K562 (cell line): Measurements from ENCODE around the gene GLB1L. TPM values are rescaled to one million over a fixed set of nuclear protein-coding genes. Genes with fewer than 3 reads are reported as not detected.

Source experiments
- ATAC-seq: fragments of 200-7000 bp; cut with Tn5 transposase; 3 replicates; pipeline ENCODE4 v1.9.1; 2020; ENCODE audit warnings: moderate library complexity
- BruUV-seq: library from RNA; stranded (reverse); fragments of 400-500 nt; replicated peaks from 2 replicates; lab custom pipeline; 2021; lab: Mats Ljungman, UMichigan
- CTCF ChIA-PET: fragments of 300-600 bp; formaldehyde crosslinking; extraction: SDS; loops from one replicate; lab custom pipeline; 2021; ENCODE audit warnings: low intra/inter-chr PET ratio; lab: Yijun Ruan, JAX
- POLR2A ChIA-PET: fragments of 300-600, 350-650 bp; sonication (Branson Sonifier 250); formaldehyde crosslinking; extraction: SDS; loops from one replicate; lab custom pipeline; 2021; ENCODE audit warnings: antibody characterized with exemption, inconsistent platforms; lab: Yijun Ruan, JAX
- DNase-seq, 4 experiments: peaks; one replicate each; pipeline versions ENCODE4 v3.0.0 to v3.0.0-alpha.2; 2011 to 2018; ENCODE audit warnings: low spot score in 3 of 4, mixed read lengths in 3 of 4; ENCODE audit errors: extremely low read depth in 1 of 4
- FAIRE-seq: peaks from 2 replicates; lab custom pipeline; 2011; peaks lifted over from hg19 to GRCh38; lab: Jason Lieb, UNC
- H2AFZ ChIP-seq: 2 replicates; pipeline ENCODE4 v1.6.0; 2011; ENCODE audit warnings: low read depth, low read length, control low read depth, inconsistent platforms
- H3K27ac ChIP-seq: fragments of 200-600 bp; 3 replicates; pipeline ENCODE4 v1.8.0; 2011; ENCODE audit warnings: low read depth, mild to moderate bottlenecking, control low read depth, inconsistent platforms, low read length, moderate library complexity, mixed read lengths; ENCODE audit errors: extremely low read depth
- H3K27me3 ChIP-seq, 2 experiments: fragments of 300-600 bp in 1 of 2; 2 replicates in 1 of 2; 3 replicates in 1 of 2; pipeline versions ENCODE4 v1.6.0 to v1.8.0; 2011; ENCODE audit warnings: inconsistent platforms in 2 of 2, low read length in 2 of 2, mild to moderate bottlenecking in 1 of 2, mixed read lengths in 1 of 2, moderate library complexity in 1 of 2; ENCODE audit not compliant: control insufficient read depth in 2 of 2, insufficient read depth in 2 of 2
- H3K36me3 ChIP-seq: fragments of 300-600 bp; 3 replicates; pipeline ENCODE4 v1.8.0; 2011; ENCODE audit warnings: mild to moderate bottlenecking, low read length, inconsistent platforms; ENCODE audit not compliant: control insufficient read depth, insufficient read depth
- H3K4me1 ChIP-seq, 2 experiments: fragments of 200-600 bp in 1 of 2; replicated peaks in 1 of 2; 2 replicates in 1 of 2; 3 replicates in 1 of 2; pipeline versions ENCODE4 v1.5.1 to v1.8.0; 2011; ENCODE audit warnings: inconsistent platforms in 2 of 2, low read length in 2 of 2, mild to moderate bottlenecking in 1 of 2, mixed read lengths in 1 of 2, moderate library complexity in 1 of 2; ENCODE audit not compliant: control insufficient read depth in 2 of 2, insufficient read depth in 2 of 2
- H3K4me2 ChIP-seq: 2 replicates; pipeline ENCODE4 v1.6.1; 2011; ENCODE audit warnings: low read length, control low read depth, inconsistent platforms, mixed read lengths; ENCODE audit not compliant: insufficient read depth
- H3K4me3 ChIP-seq: fragments of 200-600 bp; sonication (generic), shearing (Covaris generic); 2 replicates; pipeline ENCODE4 v1.5.1; 2016; ENCODE audit warnings: control low read depth, inconsistent platforms
- H3K79me2 ChIP-seq: fragments of 200-600 bp; 3 replicates; pipeline ENCODE4 v1.8.0; 2011; ENCODE audit warnings: low read length, inconsistent platforms; ENCODE audit not compliant: control insufficient read depth, insufficient read depth
- H3K9ac ChIP-seq, 2 experiments: 2 replicates each; pipeline versions ENCODE4 v1.6.0 to v1.6.1; 2011; ENCODE audit warnings: low read depth in 2 of 2, low read length in 2 of 2, control low read depth in 1 of 2, inconsistent platforms in 1 of 2, mild to moderate bottlenecking in 1 of 2, mixed read lengths in 1 of 2; ENCODE audit not compliant: insufficient read depth in 1 of 2
- H3K9me1 ChIP-seq: one replicate; pipeline ENCODE4 v1.6.0; 2011; ENCODE audit warnings: inconsistent platforms, mild to moderate bottlenecking, low read length, moderate library complexity; ENCODE audit not compliant: control insufficient read depth, insufficient read depth
- H3K9me3 ChIP-seq: replicated peaks from 2 replicates; pipeline ENCODE4 v1.5.1; 2011; ENCODE audit warnings: low read depth, low read length, inconsistent platforms; ENCODE audit not compliant: control insufficient read depth, insufficient read depth
- H4K20me1 ChIP-seq: replicated peaks from 2 replicates; pipeline ENCODE4 v1.6.1; 2011; ENCODE audit warnings: low read length, inconsistent platforms, mixed read lengths; ENCODE audit not compliant: control insufficient read depth, insufficient read depth
- ARID3B ChIP-seq: fragments of 250-450 bp; sonication (Bioruptor Pico); IDR thresholded peaks from 2 replicates; pipeline ENCODE4 v1.4.0; 2020; ENCODE audit warnings: borderline replicate concordance
- CHD2 ChIP-seq: IDR thresholded peaks from 2 replicates; pipeline ENCODE4 v1.6.1; 2011; ENCODE audit warnings: low read depth, low read length
- CXXC5 ChIP-seq: fragments of 250-450 bp; sonication (Bioruptor Pico); IDR thresholded peaks from 2 replicates; pipeline ENCODE4 v1.8.0; 2022; ENCODE audit warnings: inconsistent platforms, mild to moderate bottlenecking, moderate library complexity
- KAT7 ChIP-seq: sonication (generic); formaldehyde crosslinking; IDR thresholded peaks from 2 replicates; pipeline ENCODE4 v1.8.0; 2022; ENCODE audit warnings: missing genetic modification reagents, mild to moderate bottlenecking, borderline replicate concordance
- KDM4B ChIP-seq, 2 experiments: fragments of 450-650 bp in 1 of 2; sonication (generic) in 1 of 2; IDR thresholded peaks; 2 replicates each; pipeline ENCODE4 v1.6.1; 2016 to 2017; ENCODE audit warnings: borderline replicate concordance in 2 of 2, antibody characterized with exemption in 1 of 2, low read depth in 1 of 2, mild to moderate bottlenecking in 1 of 2
- KLF16 ChIP-seq: IDR thresholded peaks from 2 replicates; pipeline ENCODE4 v1.6.1; 2016; ENCODE audit warnings: antibody characterized with exemption
- L3MBTL2 ChIP-seq: fragments of 450-650 bp; IDR thresholded peaks from 2 replicates; pipeline ENCODE4 v1.6.1; 2016; ENCODE audit warnings: mild to moderate bottlenecking, moderate library complexity
- MAFK ChIP-seq: IDR thresholded peaks from 2 replicates; pipeline ENCODE4 v1.6.1; 2011; ENCODE audit warnings: low read length, improper control_type of control experiment
- NFRKB ChIP-seq: fragments of 450-650 bp; IDR thresholded peaks from 2 replicates; pipeline ENCODE4 v1.6.1; 2016; ENCODE audit warnings: low read depth
- STAT6 ChIP-seq: sonication (generic); formaldehyde crosslinking; IDR thresholded peaks from 2 replicates; pipeline ENCODE4 v1.8.1; 2023; ENCODE audit warnings: mild to moderate bottlenecking, missing genetic modification reagents
- ZEB2 ChIP-seq: fragments of 450-650 bp; IDR thresholded peaks from 2 replicates; pipeline ENCODE4 v1.6.1; 2016
- WGBS: fragments of 100-300 bp; shearing (Covaris generic); methylation state at CpG from one replicate; pipeline ENCODE4 v1.1.6; 2016; ENCODE audit warnings: low coverage, mixed read lengths; ENCODE audit not compliant: insufficient coverage; ENCODE audit errors: missing lambda C conversion rate; 5-methylcytosine and 5-hydroxymethylcytosine counted together
- in situ Hi-C: fragments of 300-500 bp; cut with MboI; formaldehyde crosslinking; loops from 4 replicates; pipeline ENCODE4 v1.15.0; 2018; ENCODE audit warnings: inconsistent platforms, mixed read lengths
- intact Hi-C: fragments of 100-400 bp; cut with micrococcal nuclease; formaldehyde crosslinking; loops from 2 replicates; pipeline ENCODE4 v1.14.2; 2022
- polyA plus RNA-seq, 8 experiments: library from polyadenylated mRNA; depleted of rRNA in 4 of 8; stranded (reverse) in 5 of 8; unstranded in 3 of 8; fragments of >200 nt; fragmentation: Nextera tagmentation in 2 of 8; fragmentation: Illumina TruSeq in 1 of 8; extraction: Ambion mirVana in 2 of 8; extraction: Trizol in 1 of 8; gene quantifications; 2 replicates each; pipeline versions ENCODE4 v1.2.1 to v1.2.3, GENCODE V29; 2011 to 2014; ENCODE audit warnings: inconsistent platforms in 1 of 8, missing spikeins in 1 of 8
- total RNA-seq, 7 experiments: library from RNA; depleted of rRNA in 6 of 7; stranded (reverse); fragments of >200 nt in 6 of 7; fragmentation: Illumina TruSeq in 2 of 7; extraction: Trizol in 2 of 7; gene quantifications; 2 replicates each; pipeline versions ENCODE4 v1.2.1 to v1.2.3, GENCODE V29; 2011 to 2021; ENCODE audit warnings: low replicate concordance in 1 of 7

Gene GLB1L
- total and polyA plus RNA-seq, 9 of the 15 experiments (the other 6 are each of a cell fraction or from before 2014, with no cell fraction given): 0.42 to 2.9 (median 2.5) TPM

GRCh38 chr2:219278655-219279150 is 33.5 kb upstream of the GLB1L start (continued):
- TF ChIP-seq ARID3B: no peak
- TF ChIP-seq, all 486 proteins: peak for 19

GRCh38 chr2:219277703-219278654 is 32.7 kb upstream of the GLB1L start:
- H4K20me1 ChIP-seq: no peaks in the 10 kb centered on the region
- in situ Hi-C loops (no loop called here), intact Hi-C loops (loop anchor here (2.0 to 5.0 kb wide), 2 partner anchors 25 to 319 kb away; partner anchors contain the start of genes STK11IP, TUBA4A and TUBA4B)
- DNase-seq (peak; percentile 61 to 81 (median 64)), ATAC-seq (peak; percentile 26), FAIRE-seq (peak; percentile 82)
- WGBS: 24% methylated on average over 19 of the region's 25 CpGs
- no TSS peak for BruUV-seq
- ChIA-PET POLR2A (interaction anchor here (0.7 to 1.6 kb wide), 7 partner anchors 15 to 144 kb away, joined by 3 to 8 read pairs (median 5); partner anchors contain the start of genes CNPPD1, TUBA4A and TUBA4B), CTCF (interaction anchor here (4.3 kb wide), 1 partner anchor 17 kb away, joined by 28 read pairs; no protein-coding TSS in a partner anchor)
- no peaks in the 10 kb centered on the region for H3K79me2 ChIP-seq
- peak overlapping the region; percentile 74 for H3K4me2 ChIP-seq
- H3K9me1 ChIP-seq: peaks cover 5% of the 10 kb centered on the region
- peak overlapping the region; percentile 96 for H2AFZ ChIP-seq
- no peaks in the 10 kb centered on the region for H3K9me3 ChIP-seq
- no peaks in the 10 kb centered on the region for H3K36me3 ChIP-seq
- H3K27ac ChIP-seq: peak overlapping the region; percentile 87
- H3K4me1 ChIP-seq: peaks cover 42 to 54% of the 10 kb centered on the region in 2 experiments
- peak overlapping the region; percentile 32 for H3K4me3 ChIP-seq
- no peaks in the 10 kb centered on the region for H3K27me3 ChIP-seq
- peak overlapping the region; percentile 80 to 84 for H3K9ac ChIP-seq
- TF ChIP-seq CXXC5 (CRISPR knock-in tag) (0 out of 2 replicates have a peak, but pooled peaks have one; percentile 19), CHD2 (no peak), NFRKB (0 out of 2 replicates have a peak, but pooled peaks have one; percentile 18), ZEB2 (0 out of 2 replicates have a peak, but pooled peaks have one; percentile 19), STAT6 (CRISPR knock-in tag) (peak; percentile 76; the same call in 1 of the 2 replicates), L3MBTL2 (0 out of 2 replicates have a peak, but pooled peaks have one; percentile 10), KAT7 (0 out of 2 replicates have a peak, but pooled peaks have one; percentile 24), KLF16 (0 out of 2 replicates have a peak, but pooled peaks have one; percentile 11), KDM4B (IDR thresholded peaks at IDR 0.05; ENCODE audit: borderline replicate concordance in 2 of 2, low read depth in 1 of 2) (no peak), MAFK (no peak)
